GM12878 (cell line): ENCODE data around the gene EIF4H. TPM values are rescaled to one million over a fixed set of nuclear protein-coding genes. Genes with fewer than 3 reads are reported as not detected.

Experiments used
- ATAC-seq: fragments of 200-7000 bp; cut with Tn5 transposase; 3 replicates; pipeline ENCODE4 v1.9.1; 2020; ENCODE audit warnings: mild to moderate bottlenecking, moderate library complexity
- BruUV-seq: library from RNA; stranded (reverse); fragments of 400-500 nt; replicated peaks from 2 replicates; lab custom pipeline; 2021; lab: Mats Ljungman, UMichigan
- CTCF ChIA-PET: fragments of 300-600 bp; sonication (Branson Sonifier 250); formaldehyde crosslinking; extraction: SDS; loops from one replicate; lab custom pipeline; 2021; ENCODE audit warnings: inconsistent platforms; lab: Yijun Ruan, JAX
- POLR2A ChIA-PET: fragments of 350-600 bp; formaldehyde crosslinking; extraction: SDS; loops from one replicate; lab custom pipeline; 2021; ENCODE audit warnings: inconsistent platforms; lab: Charles Lee
- RAD21 ChIA-PET: fragments of 300-600 bp; sonication (Branson Sonifier 250); formaldehyde crosslinking; loops from one replicate; lab custom pipeline; 2023; ENCODE audit warnings: antibody characterized with exemption; ENCODE audit not compliant: unreplicated experiment; lab: Charles Lee
- SMC1A ChIA-PET: fragments of 300-600 bp; sonication (Branson Sonifier 250); formaldehyde crosslinking; loops from one replicate; lab custom pipeline; 2023; ENCODE audit not compliant: unreplicated experiment, uncharacterized antibody; lab: Charles Lee
- DNase-seq: peaks from one replicate; pipeline ENCODE4 v3.0.0-alpha.2; 2011; ENCODE audit warnings: low read depth, low spot score
- FAIRE-seq: peaks from 3 replicates; lab custom pipeline; 2011; peaks lifted over from hg19 to GRCh38; lab: Jason Lieb, UNC
- H2AFZ ChIP-seq: 2 replicates; pipeline ENCODE4 v1.6.0; 2011; ENCODE audit warnings: low read depth, low read length, control low read depth; ENCODE audit not compliant: control insufficient read depth
- H3K27ac ChIP-seq: 2 replicates; pipeline ENCODE4 v1.5.1; 2011; ENCODE audit warnings: control low read depth; ENCODE audit not compliant: control insufficient read depth, insufficient read depth
- H3K27me3 ChIP-seq, 2 experiments: replicated peaks in 1 of 2; 2 replicates each; pipeline versions ENCODE4 v1.6.0 to v1.6.1; 2011; ENCODE audit warnings: low read length in 1 of 2; ENCODE audit not compliant: control insufficient read depth in 2 of 2, insufficient read depth in 2 of 2
- H3K36me3 ChIP-seq, 2 experiments: 2 replicates each; pipeline ENCODE4 v1.5.1; 2011; ENCODE audit warnings: low read length in 1 of 2; ENCODE audit not compliant: control insufficient read depth in 2 of 2, insufficient read depth in 2 of 2
- H3K4me1 ChIP-seq: 2 replicates; pipeline ENCODE4 v1.6.1; 2011; ENCODE audit warnings: mild to moderate bottlenecking, low read length, moderate library complexity, mixed read lengths; ENCODE audit not compliant: control insufficient read depth, insufficient read depth
- H3K4me2 ChIP-seq: 2 replicates; pipeline ENCODE4 v1.6.0; 2011; ENCODE audit warnings: control low read depth; ENCODE audit not compliant: control insufficient read depth, insufficient read depth
- H3K4me3 ChIP-seq: fragments of 200-600 bp; sonication (generic); 2 replicates; pipeline ENCODE4 v1.5.1; 2016
- H3K79me2 ChIP-seq: 2 replicates; pipeline ENCODE4 v1.6.0; 2011; ENCODE audit warnings: low read length; ENCODE audit not compliant: control insufficient read depth, insufficient read depth
- H3K9ac ChIP-seq: 2 replicates; pipeline ENCODE4 v1.8.0; 2011; ENCODE audit warnings: low read length, control low read depth, mixed read lengths; ENCODE audit not compliant: control insufficient read depth, insufficient read depth
- H3K9me3 ChIP-seq: replicated peaks from 3 replicates; pipeline ENCODE4 v1.5.1; 2011; ENCODE audit warnings: mild to moderate bottlenecking, low read length; ENCODE audit not compliant: control insufficient read depth, insufficient read depth
- H4K20me1 ChIP-seq: 2 replicates; pipeline ENCODE4 v1.6.0; 2011; ENCODE audit not compliant: control insufficient read depth, insufficient read depth
- ASH2L ChIP-seq: fragments of 300-600, 200-600 bp; sonication (generic); IDR thresholded peaks from 2 replicates; pipeline ENCODE4 v1.6.1; 2017; ENCODE audit warnings: low read depth, mild to moderate bottlenecking, borderline replicate concordance
- BCL11A ChIP-seq: IDR thresholded peaks from 2 replicates; pipeline ENCODE4 v1.6.1; 2011; ENCODE audit warnings: low read depth, low read length
- E4F1 ChIP-seq: fragments of 450-650 bp; IDR thresholded peaks from 2 replicates; pipeline ENCODE4 v1.6.1; 2018; ENCODE audit warnings: borderline replicate concordance, mild to moderate bottlenecking; ENCODE audit not compliant: partially characterized antibody
- ELK1 ChIP-seq: IDR thresholded peaks from 2 replicates; pipeline ENCODE4 v1.6.1; 2012; ENCODE audit warnings: low read depth, low read length, improper control_type of control experiment
- EZH2 ChIP-seq: IDR thresholded peaks from 2 replicates; pipeline ENCODE4 v1.6.1; 2012; ENCODE audit warnings: low read depth, mild to moderate bottlenecking, control low read depth, inconsistent platforms, low read length, borderline replicate concordance; ENCODE audit not compliant: control insufficient read depth
- IRF4 ChIP-seq: IDR thresholded peaks from 2 replicates; pipeline ENCODE4 v1.6.1; 2011; ENCODE audit warnings: low read depth, low read length
- KDM1A ChIP-seq: fragments of 200-600 bp; sonication (generic); IDR thresholded peaks from 2 replicates; pipeline ENCODE4 v1.6.1; 2016; ENCODE audit warnings: borderline replicate concordance
- MTA3 ChIP-seq: IDR thresholded peaks from 2 replicates; pipeline ENCODE4 v1.6.1; 2012; ENCODE audit warnings: low read length, inconsistent platforms, borderline replicate concordance
- MYC ChIP-seq: IDR thresholded peaks from 2 replicates; pipeline ENCODE4 v1.6.1; 2011; ENCODE audit warnings: mild to moderate bottlenecking, low read length, moderate library complexity, inconsistent platforms; ENCODE audit not compliant: insufficient read depth, insufficient replicate concordance, insufficient read length, severe bottlenecking
- NBN ChIP-seq: fragments of 450-650 bp; IDR thresholded peaks from 2 replicates; pipeline ENCODE4 v1.6.1; 2016
- NFYB ChIP-seq: IDR thresholded peaks from 2 replicates; pipeline ENCODE4 v1.6.1; 2011; ENCODE audit warnings: low read depth, mild to moderate bottlenecking, low read length, improper control_type of control experiment, moderate library complexity; ENCODE audit not compliant: insufficient read depth
- ZBED1 ChIP-seq: IDR thresholded peaks from 2 replicates; pipeline ENCODE4 v1.6.1; 2016; ENCODE audit warnings: borderline replicate concordance
- ZBTB11 ChIP-seq: fragments of 450-650 bp; formaldehyde crosslinking; IDR thresholded peaks from 2 replicates; pipeline ENCODE4 v1.5.0; 2022; ENCODE audit warnings: mild to moderate bottlenecking, missing genetic modification characterization
- WGBS: methylation state at CpG from one replicate; pipeline ENCODE4 v1.1.6; 2016; ENCODE audit warnings: low lambda C conversion rate; ENCODE audit not compliant: insufficient replicate concordance, insufficient coverage; ENCODE audit errors: missing lambda C conversion rate; 5-methylcytosine and 5-hydroxymethylcytosine counted together
- in situ Hi-C: fragments of 300-500 bp; cut with MboI; formaldehyde crosslinking; loops from 9 replicates; pipeline ENCODE4 v1.14.3; 2018; ENCODE audit warnings: mixed read lengths
- intact Hi-C: fragments of 100-400 bp; cut with micrococcal nuclease; formaldehyde crosslinking; loops from one replicate; pipeline ENCODE4 v1.14.2; 2022; ENCODE audit not compliant: unreplicated experiment
- polyA plus RNA-seq, 11 experiments: library from polyadenylated mRNA; depleted of rRNA in 4 of 11; unstranded in 6 of 11; stranded (reverse) in 5 of 11; fragments of >200 nt; fragmentation: Nextera tagmentation in 4 of 11; fragmentation: Illumina TruSeq in 1 of 11; extraction: Ambion mirVana in 4 of 11; extraction: Trizol in 1 of 11; gene quantifications; 1 replicate in 1 of 11; 2 replicates in 10 of 11; pipeline versions ENCODE4 v1.2.1 to v1.2.3, GENCODE V29; 2011 to 2016; ENCODE audit warnings: inconsistent platforms in 2 of 11, missing spikeins in 2 of 11, low read depth in 1 of 11
- total RNA-seq, 4 experiments: library from RNA; depleted of rRNA in 3 of 4; stranded (reverse); fragments of >200 nt in 3 of 4; fragmentation: Illumina TruSeq in 1 of 4; extraction: Trizol in 1 of 4; gene quantifications; 2 replicates each; pipeline versions ENCODE4 v1.2.1 to v1.2.3, GENCODE V29; 2013 to 2021

The EIF4H gene
- total and polyA plus RNA-seq, 10 of the 15 experiments (the other 5 are each of a cell fraction or from before 2014, with no cell fraction given), result 9.9 to 443 (median 258) TPM

- H3K9me3 ChIP-seq, result no peaks in the 10 kb centered on the region
- H3K27me3 ChIP-seq, result no peaks in the 10 kb centered on the region
- H3K79me2 ChIP-seq, result peaks cover 88% of the 10 kb centered on the region
- no peak overlapping the region for H3K4me2 ChIP-seq
- 100% methylated on average over 6 of the region's 6 CpGs for WGBS
- H4K20me1 ChIP-seq, result peaks cover 27% of the 10 kb centered on the region
- no peak for ATAC-seq
- in situ Hi-C loops, result no loop called here
- ChIA-PET POLR2A (no interaction called here), CTCF (interaction anchor here (3.0 to 3.2 kb wide), 2 partner anchors 116 to 216 kb away, joined by 14 to 51 read pairs; no protein-coding TSS in a partner anchor)
- DNase-seq, result no peak
- intact Hi-C loops, result no loop called here
- no peak overlapping the region for H3K9ac ChIP-seq
- no peak for FAIRE-seq
- TF ChIP-seq IRF4 (no peak), E4F1 (no peak), ZBED1 (no peak), ASH2L (no peak), ZBTB11 (CRISPR knock-in tag) (no peak), BCL11A (no peak), MTA3 (no peak), NBN (no peak), EZH2 (no peak), NFYB (no peak), KDM1A (no peak), MYC (no peak), ELK1 (no peak)
- TF ChIP-seq, all 136 proteins: peak for 0
- no peak overlapping the region for H3K4me3 ChIP-seq
- H3K36me3 ChIP-seq, result peaks cover 17 to 23% of the 10 kb centered on the region in 2 experiments
- no peak overlapping the region for H2AFZ ChIP-seq
- no TSS peak for BruUV-seq
- ChIA-PET RAD21 (interaction anchor here (2.8 kb wide), 1 partner anchor 117 kb away, joined by 20 read pairs; no protein-coding TSS in a partner anchor), SMC1A (no interaction called here)
- H3K4me1 ChIP-seq, result no peaks in the 10 kb centered on the region
- H3K27ac ChIP-seq, result no peak overlapping the region
Observed at GRCh38 chr7:74185016-74185415, 10.9 kb downstream of the EIF4H start.
